GM21576 (cell line): ENCODE data around the gene RALGPS2.

Experiments used
- ATAC-seq: cut with Tn5 transposase; IDR thresholded peaks from one replicate; pipeline ENCODE4 v1.9.1; 2021; ENCODE audit warnings: mild to moderate bottlenecking, moderate library complexity; ENCODE audit not compliant: unreplicated experiment

RALGPS2 gene

DNA sequence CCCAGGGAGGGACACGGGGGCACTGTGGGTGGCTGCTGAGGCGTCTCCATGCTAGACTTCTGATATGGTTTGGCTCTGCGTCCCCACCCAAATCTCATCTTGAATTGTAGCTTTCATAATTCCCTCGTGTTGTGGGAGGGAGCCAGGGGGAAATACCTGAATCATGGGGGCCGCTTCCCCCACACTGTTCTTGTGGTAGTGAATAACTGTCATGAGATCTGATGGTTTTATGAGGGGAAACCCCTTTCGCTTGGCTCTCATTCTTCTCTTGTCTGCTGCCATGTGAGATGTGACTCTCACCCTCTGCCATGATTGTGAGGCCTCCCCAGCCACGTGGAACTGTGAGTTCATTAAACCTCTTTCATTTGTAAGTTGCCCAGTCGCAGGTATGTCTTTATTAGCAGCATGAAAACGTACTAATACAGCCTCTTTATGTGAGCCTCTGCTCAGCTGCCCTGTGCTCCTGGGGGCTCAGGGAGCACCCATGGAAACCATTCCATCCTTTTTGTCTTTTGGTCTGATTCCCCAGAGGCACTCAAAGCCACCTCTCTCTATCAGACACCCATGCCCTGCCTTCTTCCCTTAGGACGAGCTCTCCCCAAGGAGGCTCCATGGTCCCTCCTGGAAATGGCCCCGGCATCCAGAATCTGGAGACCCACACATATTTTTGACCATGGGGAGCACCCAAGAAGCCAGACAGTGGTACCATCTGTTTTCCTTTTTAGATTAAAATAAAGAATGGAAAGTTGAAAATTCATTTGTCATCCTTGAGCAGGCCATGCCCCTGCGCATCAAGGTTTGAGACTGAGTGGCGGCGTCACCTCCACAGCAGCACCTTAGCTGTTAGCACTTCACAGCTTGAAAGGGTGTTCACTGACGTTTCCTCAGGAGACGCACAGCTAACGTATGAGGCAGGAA is 234.8 kb downstream of the RALGPS2 start:
- no peak for ATAC-seq

DNA sequence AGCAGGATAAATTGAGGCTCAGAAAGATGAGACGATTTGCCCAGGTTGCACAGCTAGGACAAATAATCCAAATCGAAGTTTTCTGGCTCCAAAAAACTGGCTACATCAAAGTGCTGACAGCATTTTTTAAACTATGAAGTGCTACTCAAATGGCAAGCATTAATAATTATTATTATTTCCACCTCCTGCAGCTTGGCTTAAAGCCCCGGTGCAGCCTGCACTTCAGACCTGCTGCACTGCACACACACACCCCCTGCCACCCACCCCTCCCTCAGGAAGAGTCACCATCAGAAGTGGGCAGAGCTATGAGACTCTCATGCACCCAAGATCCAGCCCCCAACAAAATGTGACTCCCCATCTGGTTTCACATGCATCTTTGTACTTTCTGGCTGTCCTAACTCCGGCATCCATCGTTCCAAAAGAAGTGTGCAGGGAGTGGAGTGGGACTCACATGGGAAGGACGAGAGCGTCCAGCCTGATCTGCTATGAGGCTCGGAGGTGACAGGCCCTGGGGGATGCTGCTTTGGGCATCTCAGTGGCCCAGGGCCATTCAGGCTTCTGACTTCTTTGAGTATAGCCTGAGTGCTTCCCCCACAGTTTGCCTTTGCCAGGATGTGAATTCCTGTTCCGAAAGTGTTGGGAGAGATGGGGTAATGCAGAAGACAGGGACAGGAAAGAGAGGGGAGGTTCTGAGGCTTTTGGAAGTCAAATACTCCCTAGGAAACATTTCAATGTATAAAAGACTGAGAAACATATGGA is 235.6 kb downstream of the RALGPS2 start:
- no peak for ATAC-seq

DNA sequence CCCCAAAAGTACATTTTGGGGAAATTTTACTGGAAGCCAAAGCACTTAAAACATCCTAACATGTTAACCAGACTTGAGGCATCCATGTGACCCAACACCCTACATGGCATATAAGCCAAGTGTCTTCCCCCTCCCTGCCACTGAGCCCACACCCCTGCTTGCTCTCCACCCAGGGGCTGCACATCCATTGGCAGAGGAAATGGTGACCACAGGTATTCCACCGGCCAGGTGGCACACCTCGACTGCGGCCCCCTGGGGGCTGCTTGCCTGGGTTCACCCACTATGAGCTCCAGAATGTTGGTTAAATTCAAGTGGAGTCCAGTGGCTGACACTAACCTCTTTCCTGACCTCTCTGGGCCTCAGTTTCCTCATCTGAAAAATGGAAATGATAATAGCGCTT is 236.3 kb downstream of the RALGPS2 start:
- no peak for ATAC-seq

DNA sequence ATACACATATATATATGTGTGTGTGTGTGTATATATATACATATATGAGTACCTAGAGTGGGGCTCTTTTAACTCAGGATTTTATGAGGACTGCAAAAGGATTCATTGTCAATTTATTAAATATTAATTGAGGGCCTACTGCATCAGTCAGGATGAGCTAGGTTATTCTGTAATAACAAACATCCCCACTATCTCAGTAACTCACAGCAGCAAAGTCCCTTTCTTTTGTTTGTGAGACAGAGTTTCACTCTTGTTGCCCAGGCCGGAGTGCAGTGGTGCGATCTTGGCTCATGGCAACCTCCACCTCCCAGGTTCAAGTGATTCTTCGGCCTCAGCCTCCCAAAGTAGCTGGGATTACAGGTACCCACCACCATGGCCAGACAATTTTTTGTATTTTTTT is 236.8 kb downstream of the RALGPS2 start:
- no peak for ATAC-seq

DNA sequence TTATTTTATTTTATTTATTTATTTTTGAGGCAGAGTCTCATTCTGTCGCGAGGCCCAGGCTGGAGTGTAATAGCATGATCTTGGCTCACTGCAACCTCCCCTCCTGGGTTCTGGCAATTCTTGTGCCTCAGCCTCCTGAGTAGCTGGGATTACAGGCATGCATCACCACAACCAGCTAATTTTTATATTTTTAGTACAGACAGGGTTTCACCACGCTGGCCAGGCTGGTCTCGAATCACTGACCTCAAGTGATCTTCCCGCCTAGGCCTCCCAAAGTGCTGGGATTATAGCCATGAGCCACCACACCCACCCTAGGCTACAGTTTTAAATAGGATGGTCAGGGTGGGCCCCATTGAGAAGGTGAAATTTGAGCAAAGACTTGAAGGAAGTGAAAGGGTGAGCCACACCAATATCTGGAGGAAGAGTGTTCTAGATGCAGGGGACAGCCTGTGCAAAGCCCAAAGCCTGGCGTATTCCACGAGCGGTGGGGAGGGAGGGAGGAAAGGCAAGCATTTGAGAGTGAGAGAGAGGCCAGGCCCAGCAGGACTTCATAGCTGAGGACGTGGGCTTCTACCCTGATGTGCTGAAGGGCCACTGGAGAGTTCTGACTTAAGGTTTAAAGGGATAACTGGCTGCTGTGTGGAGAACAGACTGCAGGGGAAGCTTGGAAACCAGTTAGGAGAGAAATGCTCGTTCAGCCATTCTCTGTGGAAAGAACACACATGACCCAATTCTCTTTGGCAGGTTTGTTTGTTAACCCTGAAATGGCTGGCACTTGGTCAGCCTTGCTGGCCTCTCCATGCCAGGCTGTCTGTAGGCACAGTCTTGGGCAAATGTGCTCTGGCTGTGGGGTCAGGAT is 238.0 kb downstream of the RALGPS2 start:
- ATAC-seq: no peak

DNA sequence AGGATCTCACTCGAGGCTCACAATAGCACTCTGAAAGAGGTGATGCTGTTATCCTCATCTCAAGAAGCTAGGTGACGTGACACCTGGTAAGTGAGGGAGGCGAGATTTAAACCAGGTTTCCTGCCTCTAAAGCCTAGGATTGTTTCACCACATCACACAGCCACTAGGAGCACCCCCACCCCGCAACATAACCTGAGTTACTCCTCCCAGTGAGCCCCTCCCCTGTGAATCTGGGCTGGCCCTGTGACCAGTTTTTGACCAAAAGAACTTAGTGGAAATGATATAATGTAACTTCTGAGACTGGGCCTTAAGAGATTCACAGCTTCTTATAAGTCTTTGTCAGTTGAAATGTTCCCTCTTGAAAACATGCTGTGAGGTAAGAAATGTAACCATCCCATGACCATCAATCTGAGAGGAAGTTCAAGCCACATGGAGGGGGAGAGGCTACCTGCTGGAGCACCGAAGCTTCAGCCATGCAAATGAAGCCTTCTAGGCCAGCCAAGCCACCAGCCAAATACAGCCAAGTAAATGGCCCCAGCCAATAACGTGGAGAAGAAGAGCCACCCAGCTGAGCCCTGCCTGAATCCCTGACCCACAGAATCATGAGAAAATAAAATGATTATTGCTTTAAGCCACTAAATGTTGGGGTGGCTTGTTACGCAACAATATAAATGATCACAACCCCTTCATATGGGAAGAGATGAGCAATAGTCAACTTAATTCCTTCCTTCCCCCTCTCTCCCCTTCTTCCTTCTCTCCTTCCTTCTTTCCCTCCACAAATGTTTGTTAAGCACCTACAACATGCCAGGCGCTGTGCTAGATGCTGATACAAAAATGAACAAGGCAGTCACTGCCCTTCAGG is 239.7 kb downstream of the RALGPS2 start:
- ATAC-seq: no peak

DNA sequence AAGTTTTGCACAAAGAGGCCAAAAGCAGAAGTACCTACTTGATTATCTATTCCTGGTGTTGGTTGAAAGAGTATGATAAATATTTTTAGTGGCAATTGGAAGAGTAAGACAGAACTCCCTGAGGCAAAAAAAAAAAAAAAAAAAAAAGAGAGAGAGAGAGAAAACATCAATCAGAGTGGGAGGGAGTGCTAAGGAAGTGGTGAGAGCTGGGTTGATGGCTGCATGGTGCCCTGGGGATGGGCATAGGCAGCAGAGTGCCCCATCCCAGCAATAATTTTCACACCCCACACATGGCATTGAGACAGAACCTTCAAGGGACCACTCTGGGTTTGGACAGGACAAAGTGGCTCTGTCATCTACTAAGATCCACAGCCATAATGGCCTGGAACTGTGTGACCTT is 241.3 kb downstream of the RALGPS2 start:
- ATAC-seq: no peak

DNA sequence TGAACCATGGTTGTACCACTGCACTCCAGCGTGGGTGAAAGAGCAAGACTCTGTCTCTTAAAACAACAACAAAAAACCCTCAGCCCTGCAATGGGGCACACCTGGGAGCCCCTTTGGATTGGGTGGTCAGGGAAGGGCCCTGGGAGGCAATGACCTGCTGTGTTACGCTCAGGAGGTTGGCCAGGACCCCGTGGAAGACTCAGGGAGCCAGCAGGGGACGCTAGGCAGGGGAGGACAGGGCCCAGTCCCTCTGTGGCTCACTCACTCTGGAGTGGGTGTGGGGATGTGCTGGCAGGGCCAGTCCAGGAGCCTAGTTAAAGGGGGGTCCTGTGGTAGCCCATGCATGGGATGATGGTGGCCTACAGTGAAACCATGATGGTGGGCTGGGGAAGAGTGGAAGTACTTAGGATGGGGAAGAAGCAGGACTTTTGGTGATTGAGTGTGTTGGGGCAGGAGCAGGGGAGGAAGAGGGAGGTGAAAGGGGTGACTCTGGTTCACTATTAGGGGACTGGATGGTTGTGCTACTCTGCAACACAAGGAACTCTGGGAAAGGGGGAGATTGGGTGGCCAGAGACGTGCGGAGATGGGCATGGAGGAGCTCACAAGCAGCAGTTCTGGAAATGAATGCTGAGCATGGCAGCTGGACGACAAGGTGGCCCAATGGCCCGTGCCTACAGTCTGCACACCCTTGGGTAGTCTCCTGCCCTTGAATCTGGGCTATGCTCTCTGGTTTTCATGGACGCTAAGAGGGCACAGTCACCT is 244.4 kb downstream of the RALGPS2 start:
- ATAC-seq: no peak

DNA sequence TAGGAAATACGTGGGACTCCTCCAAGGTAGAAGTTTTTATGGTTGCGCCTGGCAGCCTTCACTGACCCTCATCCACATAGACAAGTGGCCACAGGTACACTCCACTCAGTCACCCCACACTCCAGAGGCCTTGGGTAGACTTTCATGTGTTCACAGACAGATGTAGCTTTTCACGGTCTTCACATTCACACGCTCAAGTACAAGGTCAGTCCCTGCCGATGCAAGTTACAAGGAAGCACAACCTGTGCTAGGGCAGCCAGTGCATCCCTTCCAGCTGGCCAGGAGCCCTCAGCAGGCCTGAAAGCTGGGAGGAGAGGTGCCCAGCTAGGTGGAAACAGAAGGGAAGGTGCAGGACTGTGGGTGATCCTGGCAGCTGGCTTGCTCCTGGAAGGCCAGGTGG is 245.1 kb downstream of the RALGPS2 start:
- ATAC-seq: no peak
